Activated CD8-positive, alpha-beta memory T cell treated with anti-CD3 and anti-CD28 coated beads for 4 hours (primary cell): ENCODE results near the gene MOSMO.
"Not testable (repeated sequence)": the region's sequence is repeated elsewhere in the genome, so short reads cannot be mapped to it uniquely, and the experiment has no call there.

ENCODE experiments used
- DNase-seq, 2 donors: peaks; one replicate each; pipeline ENCODE4 v3.0.0-alpha.2; 2020; ENCODE audit warnings: low read depth in 2 of 2

The MOSMO gene

DNA sequence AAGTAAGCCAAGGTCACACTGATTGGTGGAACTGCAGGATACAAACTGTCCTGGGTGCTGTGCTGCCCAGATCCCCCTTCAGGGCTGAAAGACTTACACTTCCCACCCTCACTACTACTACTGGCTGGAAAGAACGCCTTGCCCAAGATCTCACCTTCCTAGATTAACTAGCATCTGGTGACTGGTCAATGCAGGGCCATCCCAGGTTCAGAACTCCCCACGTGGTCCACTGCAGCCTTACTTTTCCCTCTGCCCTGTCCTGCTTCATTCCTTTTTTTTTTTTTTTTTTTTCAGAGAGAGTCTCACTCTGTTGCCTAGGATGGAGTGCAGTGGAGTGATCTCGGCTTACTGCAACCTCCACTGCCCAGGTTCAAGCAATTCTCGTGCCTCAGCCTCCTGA is 4.7 kb upstream of the MOSMO start:
- DNase-seq = no peak

DNA sequence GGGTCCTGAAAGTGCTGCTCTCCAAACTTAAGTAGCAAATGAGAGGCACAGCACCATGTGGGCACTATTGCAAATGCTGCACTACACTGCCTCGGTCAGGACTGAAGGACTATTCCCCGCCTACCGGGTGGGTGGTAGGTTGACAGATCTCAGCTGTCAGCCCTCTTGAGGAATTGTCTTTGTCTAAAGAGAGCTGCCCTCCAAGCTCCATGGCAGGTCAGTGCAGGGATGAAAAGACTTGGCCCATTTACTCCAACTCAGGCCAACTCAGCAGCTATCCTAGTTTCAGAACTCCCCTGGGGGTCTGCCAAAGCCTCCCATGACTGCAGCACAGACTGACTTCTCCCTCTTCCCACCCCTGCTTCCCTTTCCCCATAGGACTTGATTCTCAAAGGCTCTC is 3.6 kb upstream of the MOSMO start:
- DNase-seq = no peak

DNA sequence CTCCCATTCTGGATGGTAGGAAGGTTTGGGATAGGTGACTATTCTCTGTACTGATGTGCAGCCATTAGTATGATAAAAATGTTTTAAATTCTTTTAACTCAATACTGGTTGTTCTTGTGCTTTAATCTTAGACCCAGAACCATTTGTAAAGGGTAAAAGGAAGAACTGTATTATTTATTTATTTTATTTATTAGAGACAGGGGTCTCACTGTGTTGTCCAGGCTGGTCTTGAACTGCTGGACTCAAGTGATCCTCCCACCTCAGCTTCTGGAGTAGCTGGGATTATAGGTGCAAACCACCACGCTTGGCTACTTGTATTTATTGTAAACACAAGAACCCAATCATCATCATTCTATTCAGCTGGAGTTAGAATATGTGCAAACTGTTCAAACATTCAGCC is 2.2 kb upstream of the MOSMO start:
- DNase-seq = no peak

DNA sequence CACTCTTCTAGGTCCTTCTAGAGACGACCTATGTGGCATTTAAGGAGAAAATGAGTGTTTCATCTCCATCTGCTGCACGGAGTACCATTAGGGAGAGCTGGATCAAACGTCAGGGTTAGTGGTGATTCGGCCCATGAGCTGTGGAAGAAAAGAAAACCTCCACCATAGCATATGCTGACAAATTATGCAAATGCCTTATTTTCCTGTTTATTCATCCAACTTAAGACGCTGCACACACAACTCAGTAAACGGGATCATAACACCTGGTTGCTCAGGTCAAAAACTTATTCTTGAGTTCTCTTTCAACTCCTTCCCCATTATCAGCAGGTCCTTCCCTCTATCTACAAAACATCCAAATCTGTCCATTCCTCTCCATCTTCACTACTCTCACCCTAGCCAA is 1.3 kb upstream of the MOSMO start:
- no peak for DNase-seq

DNA sequence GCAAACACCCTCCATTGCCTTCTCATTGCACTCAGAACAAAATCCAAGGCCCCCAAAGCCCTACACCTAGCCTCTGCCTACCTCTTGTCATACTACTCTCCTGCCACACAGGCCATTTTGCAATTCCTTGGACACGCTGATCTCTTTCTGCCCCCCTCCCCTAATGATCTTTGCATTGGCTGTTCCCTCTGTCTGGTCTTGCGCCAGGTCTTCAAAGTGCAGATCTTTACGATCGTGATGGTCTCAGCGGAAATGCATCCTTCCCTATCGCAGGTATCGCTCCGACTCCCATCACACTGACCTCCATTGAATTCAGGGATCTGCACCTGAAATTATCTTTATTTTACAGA is 777 bp upstream of the MOSMO start:
- no peak for DNase-seq

DNA sequence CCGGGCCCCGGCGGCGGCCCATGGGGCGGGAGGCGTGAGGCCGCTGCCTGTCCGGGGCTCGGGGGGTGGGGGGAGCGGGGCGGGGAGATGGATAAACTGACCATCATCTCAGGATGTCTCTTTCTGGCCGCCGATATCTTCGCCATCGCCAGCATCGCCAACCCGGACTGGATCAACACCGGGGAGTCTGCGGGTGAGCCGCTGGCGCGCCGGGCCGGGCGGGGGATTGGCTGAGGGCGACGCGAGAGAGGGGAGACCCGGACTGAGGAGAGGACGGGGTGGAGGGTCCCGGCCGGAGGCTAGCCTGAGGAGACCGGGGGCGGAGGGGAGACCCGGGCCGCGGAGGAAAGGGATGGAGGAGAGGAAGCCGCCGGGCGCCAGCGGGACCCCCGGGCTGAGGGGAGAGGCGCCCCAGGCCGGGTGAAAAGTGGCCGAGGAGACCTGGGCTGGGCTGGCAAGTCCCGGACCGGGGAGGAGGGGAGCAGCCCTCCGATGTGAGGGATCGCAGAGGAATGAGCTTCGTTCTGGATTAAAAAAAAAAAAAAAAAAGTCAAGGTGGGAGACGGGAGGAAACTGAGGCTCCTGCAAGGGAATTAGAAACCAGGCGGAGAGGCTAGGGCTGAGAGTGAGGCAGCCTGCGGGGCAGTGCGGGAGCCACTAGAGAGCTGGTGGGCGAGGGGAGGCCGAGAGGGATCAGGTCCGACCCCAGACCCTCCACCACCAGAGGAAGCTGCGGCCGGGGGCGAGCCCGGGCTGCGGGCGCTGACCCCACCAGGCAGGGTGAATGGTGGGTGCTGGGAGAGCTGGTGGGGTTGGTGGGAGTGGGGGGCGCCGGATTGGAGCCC is 526 bp downstream of the MOSMO start:
- no peak for DNase-seq

DNA sequence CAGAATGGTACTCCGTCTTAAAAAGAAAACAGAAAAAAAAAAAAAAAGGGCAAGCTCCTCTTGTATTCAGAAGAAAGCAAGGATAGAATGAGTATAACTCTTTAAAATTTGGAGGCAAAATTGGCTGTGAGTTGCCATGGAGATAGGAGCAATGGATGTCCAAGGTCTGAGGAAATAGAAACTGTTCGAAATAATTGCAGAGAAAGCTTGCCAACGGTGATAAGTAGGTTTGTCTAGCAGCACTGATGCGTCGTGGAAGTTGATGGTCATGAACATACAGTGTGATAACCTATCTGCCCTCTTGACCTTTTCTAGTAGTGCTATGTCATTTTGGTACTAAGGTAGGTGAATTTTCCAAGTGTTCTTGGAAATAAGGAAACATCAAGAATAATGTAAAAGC is 3.0 kb downstream of the MOSMO start:
- DNase-seq = no peak

DNA sequence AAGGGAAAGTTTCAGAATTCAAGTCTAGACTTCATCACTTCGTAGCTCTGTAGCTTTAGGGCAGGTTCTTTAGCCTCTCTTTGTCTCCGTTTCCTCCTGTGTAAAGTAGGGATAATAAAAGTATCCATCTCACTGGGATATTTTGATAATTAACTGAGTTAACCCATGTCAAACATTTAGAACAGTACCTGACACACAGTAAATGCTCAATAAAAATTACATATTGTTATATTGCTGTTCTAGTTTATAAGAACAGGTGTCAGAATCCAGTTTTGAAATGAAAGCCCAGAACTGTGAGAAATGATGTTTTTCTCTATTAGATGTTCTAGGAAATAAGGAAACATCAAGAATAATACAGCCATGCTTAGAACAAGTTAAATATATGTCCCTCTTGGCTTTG is 4.3 kb downstream of the MOSMO start:
- no peak for DNase-seq

DNA sequence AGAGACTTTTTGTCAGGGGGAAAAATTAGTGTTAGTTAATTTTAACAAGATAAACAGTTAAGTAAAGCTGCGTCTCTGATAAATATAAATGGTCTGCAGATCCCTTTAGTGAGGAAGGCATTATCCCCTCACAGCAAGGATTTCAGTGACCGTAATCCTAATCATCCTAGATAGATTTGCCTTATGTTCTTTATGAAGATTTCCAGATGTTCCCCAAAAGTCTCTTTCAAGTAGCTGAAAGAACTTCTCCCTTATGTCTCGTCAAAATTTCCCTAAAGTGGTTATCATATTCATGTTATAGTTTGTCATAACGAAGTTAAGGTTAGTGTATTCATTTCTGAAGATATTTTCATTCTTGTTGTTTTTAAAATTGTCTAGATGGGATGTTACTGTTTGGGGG is 5.6 kb downstream of the MOSMO start:
- no peak for DNase-seq

DNA sequence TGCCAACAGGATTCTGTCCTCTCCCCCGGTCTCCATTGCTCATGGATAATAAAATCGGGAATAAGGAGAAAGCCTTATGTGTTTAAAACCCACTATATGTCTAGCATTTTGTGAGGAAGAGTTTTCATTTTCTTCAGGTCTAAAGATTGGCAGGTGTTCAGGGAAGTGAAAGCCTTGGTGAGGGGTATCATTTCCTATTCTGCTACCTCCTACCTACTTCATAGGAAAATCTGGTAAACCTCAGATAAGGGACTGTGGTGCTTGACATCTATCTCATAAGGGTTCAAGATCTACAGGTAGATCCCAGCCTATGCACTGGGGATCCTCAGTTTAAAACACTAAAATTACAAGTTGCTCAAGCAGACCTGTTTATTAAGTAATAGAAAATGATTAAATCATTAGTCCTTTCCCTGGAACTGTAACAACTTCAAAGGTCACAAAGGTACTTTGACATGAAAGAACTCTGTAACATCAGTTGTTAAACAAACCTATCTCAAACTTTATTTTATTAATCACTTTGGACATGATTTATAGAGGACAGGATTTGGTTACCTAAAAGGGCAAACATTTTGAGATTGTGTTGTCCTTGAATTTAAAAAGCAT is 6.5 kb downstream of the MOSMO start:
- no peak for DNase-seq

DNA sequence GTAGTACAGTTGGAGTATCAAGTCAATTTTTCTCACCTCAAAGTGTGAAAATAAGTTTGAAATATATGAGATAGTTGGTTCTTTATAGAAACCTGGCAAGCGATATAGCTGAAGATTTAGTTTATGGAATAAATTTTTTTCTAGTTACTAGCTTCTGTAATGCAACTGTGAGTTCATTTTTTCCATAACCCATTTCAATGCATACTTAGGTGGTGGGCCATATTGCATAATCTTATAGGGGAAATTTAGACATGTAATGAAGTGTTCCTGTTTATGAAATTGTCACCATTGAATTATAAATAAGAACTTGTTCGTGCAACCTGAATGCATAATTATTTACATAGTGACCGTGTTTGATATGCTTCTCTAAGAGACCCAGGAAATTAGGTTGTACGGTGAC is 9.0 kb downstream of the MOSMO start:
- no peak for DNase-seq

DNA sequence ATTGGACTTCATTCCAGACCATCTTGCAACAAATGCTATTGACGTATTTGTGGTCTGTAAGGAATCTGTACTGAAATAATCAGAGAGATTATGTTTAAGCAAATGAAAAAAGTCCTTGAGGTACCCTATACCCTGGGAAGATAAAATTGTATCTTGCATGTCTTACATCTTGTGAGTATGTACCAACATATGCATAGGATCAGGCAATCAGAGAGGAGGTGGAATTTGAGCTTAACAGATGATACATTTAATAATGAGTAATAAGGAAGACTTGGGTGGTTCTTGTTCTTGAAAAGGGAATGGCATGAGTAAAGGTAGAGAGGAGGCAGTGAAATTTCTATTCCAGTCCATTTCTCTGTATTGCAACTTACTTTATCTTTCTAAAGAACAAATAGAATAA is 10.6 kb downstream of the MOSMO start:
- no peak for DNase-seq

DNA sequence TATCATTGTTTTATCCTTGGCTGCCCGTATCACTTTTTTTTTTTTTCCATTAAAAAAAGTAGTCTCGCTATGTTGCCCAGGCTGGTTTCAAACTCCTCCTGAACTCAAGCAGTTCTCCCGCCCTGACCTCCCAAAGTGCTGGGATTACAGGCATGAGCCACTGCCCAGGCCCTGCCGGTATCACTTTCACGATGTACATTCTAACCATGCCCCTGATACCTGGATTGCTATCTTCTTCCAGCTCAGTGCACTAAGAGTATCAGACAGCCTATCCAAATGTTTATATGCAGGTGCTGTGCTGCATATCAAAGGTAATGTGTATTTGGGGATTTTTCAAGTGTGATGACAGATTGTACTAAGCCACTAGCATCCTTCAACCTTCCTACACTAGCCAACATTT is 14.2 kb downstream of the MOSMO start:
- no peak for DNase-seq

DNA sequence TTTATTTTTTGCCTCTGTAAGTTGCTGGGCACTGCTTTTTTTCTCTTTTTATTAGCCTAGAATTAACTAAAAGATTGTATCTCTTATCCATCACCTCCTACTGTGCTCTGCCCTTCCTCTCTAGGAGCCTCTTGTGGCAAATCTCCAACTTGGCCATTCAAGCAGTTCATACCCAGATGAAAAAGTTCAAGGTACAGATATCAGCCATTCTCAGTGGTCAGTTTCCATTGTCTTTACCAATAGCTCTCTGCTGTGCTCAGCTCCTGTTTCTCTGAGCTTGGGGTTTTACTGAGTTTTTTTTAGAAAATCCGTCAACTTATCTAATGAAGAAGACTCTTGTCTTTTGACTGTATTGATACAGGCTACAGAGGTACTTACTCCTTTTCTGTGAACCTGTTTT is 15.6 kb downstream of the MOSMO start:
- DNase-seq = no peak

DNA sequence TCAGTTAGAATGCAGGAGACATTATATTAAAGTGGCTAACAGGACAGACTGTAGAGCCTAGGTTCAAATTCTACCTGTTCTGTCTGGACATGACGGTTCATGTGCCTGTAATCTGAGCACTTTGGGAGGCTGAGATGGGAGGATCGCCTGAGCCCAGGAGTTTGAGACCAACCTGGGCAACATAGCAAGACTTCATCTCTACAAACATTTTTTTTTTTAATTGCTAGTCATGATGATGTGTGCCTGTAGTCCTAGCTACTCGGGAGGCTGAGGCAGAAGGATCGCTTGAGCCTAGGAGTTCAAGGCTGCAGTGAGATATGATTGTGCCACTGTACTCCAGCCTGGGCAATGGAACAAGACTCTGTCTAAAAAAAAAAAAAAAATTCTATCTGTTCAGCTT is 16.9 kb downstream of the MOSMO start:
- not testable (repeated sequence) for DNase-seq

DNA sequence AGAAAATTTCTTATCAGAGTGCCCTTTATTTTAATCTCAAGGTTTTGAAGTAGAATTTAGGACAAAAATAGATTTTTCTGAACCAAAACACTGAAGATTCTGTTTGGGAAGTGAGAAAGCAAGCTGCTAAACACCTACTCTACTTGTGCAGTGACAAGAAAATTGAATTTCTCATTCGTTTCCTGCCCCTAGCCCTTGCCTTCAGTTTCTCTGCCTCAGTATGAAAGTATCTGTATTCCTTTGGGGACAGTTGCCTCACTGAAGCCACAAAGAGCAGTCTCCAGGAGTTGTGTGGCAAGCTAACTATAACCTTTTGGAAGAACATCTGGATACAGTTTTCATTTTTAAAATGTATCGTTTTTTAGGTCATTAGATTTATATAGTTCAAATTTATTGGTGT is 19.7 kb downstream of the MOSMO start:
- no peak for DNase-seq

DNA sequence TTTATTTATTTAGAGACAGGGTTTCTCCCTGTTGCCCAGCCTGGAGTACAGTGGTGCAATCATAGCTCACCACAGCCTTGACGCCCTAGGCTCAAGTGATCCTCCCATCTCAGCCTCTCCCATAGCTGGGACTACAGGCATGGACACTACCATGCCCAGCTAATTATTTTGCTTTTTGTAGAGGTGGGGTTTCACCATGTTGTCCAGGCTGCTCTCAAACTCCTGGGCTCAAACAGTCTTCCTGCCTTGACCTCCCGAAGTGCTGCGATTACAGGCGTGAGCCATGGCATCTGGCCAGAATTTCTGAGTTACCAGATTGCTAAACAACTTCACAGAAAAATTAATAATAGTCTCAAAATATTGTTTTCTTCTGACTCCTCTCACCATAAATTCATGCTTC is 21.7 kb downstream of the MOSMO start:
- no peak for DNase-seq

DNA sequence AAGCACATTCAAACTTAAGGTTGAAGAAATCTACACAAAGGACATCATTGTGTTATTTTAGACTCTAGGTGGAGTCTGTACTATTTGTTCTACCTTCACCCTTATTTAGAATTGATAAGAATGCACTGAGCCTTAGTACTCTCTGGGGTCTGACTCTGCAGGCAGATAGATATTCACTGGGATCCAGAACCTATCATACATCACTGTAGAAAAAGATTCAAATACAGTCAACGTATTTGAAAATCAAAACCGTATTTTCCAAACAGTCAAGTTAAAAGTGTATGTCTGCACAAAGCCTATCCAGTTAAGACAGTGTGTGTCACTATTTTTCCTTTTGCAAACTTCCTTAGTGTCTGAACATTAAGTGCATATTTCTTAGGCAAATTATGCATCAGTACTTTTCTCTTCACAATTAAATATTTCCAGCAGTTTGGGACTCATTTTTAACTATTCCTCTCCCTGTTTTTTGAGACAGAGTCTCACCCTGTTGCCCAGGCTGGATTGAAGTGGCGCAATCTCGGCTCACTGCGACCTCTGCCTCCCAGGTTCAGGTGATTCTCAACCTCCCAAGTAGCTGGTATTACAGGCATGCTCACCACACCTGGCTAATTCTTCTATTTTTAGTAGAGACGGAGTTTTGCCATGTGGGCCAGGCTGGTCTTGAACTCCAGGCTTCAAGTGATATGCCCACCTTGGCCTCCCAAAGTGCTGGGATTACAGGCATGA is 22.3 kb downstream of the MOSMO start:
- DNase-seq = no peak

DNA sequence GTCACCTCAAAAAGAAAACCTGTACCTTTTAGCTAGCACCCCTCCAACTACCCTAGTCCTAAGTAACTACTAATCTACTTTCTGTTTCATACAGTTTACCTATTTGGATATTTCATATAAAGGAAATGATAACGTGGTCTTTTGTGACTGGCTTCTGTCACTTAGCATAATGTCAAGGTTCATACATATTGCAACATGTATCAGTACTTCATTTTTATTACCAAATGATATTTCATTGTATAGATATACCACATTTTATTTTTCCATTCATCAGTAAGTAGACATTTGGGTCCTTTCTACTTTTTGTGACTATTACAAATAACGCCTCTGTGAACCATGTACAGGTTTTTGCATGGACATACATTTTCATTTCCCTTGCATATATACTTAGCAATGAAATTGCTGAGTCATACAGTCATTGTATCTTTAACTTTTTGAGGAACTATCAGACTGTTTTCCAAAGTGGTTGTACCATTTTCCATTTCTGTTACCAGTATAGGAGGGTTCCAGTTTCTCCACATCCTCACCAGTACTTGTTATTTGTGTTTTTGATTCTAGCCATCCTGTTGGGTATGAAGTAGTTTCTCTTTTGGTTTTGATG is 23.7 kb downstream of the MOSMO start:
- no peak for DNase-seq

DNA sequence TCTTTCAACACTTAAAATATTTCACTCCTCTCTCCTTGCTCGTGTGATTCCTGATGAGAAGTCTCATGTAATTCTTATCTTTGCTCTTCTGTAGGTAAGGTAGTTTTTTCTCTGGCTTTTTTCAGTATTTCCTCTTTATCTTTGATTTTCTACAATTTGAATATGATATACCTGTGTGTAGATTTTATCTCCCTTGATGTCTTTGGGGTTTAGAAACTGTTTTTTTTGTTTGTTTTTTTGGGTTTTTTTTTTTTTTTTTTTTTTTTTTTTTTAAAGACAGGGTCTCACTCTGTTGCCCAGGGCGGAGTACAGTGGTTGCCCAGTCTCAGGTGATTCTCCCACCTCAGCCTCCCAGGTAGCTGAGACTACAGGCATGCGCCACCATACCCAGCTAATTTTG is 26.6 kb downstream of the MOSMO start:
- no peak for DNase-seq

DNA sequence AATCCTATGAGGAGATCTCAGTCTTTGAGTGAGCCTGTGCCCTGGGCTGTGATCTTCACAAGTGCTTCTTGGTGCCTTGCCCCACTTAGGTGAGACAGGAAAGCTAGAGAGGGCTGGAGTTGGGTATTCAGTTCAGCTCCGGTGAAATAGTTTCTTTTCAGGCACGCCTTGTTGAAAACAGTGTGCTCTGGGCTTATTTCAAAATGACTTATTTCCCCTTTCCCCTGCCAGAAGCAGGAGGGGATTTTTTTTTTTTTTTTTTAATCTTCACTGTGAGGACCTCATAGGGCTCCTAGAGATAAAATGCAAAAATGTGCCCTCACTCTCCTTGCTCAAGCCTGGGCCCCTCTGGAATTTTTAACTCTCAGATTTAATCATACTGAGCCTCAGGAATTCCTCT is 27.2 kb downstream of the MOSMO start:
- DNase-seq = no peak

DNA sequence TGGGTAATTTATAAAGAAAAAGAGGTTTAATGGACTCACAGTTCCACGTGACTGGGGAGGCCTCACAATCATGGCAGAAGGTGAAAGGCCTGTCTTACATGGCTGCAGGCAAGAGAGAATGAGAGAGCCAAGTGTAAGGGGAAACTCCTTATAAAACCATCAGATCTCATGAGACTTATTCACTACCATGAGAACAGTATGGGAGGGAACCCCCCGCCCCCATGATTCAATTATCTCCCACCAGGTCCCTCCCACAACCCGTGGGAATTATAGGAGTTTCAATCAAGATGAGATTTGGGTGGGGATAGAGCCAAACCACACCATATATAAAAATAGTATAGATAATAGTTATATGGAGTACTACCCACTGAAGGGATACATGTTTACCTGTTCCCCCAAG is 36.0 kb downstream of the MOSMO start:
- DNase-seq = not testable (repeated sequence)

DNA sequence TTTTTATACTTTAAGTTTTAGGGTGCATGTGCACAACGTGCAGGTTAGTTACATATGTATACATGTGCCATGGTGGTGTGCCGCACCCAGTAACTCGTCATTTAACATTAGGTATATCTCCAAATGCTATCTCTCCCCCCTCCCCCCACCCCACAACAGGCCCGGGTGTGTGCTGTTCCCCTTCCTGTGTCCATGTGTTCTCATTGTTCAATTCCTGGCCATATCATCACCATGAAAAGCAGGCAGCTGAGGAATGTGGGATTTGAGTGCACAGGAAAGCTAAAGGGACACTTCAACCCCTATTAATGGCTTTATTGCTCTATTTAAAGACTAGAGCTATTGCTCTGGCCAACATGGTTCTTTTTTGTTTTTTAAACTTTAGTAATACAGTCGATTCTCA is 38.0 kb downstream of the MOSMO start:
- DNase-seq = not testable (repeated sequence)
